Central memory CD8-positive, alpha-beta T cell (primary cell): ENCODE measurements around the gene ADAMTS14.

ENCODE experiments used
- ATAC-seq: fragments of 150-1000 bp; cut with Tn5 transposase; replicated peaks from 2 replicates; pipeline ENCODE4 v1.10.0; 2022; ENCODE audit warnings: mild to moderate bottlenecking, moderate FRiP score, moderate number of reproducible peaks; ENCODE audit not compliant: poor library complexity, severe bottlenecking; ENCODE audit errors: extremely low read depth
- DNase-seq, 2 donors: peaks; one replicate each; pipeline ENCODE4 v3.0.0; 2021; ENCODE audit warnings: low spot score in 2 of 2
- H3K27ac Mint-ChIP-seq: one replicate; pipeline ENCODE4 v1.8.0; 2022; ENCODE audit warnings: low read depth, mild to moderate bottlenecking, moderate library complexity, mixed read lengths
- H3K27me3 Mint-ChIP-seq: one replicate; pipeline ENCODE4 v1.8.0; 2022; ENCODE audit warnings: mixed read lengths
- H3K36me3 Mint-ChIP-seq: one replicate; pipeline ENCODE4 v1.8.0; 2022; ENCODE audit warnings: mild to moderate bottlenecking, moderate library complexity, mixed read lengths; ENCODE audit not compliant: insufficient read depth
- H3K4me1 Mint-ChIP-seq: one replicate; pipeline ENCODE4 v1.8.0; 2022; ENCODE audit warnings: mixed read lengths
- H3K4me3 Mint-ChIP-seq: one replicate; pipeline ENCODE4 v1.8.0; 2022; ENCODE audit warnings: mild to moderate bottlenecking, moderate library complexity, mixed read lengths
- H3K9me3 Mint-ChIP-seq: one replicate; pipeline ENCODE4 v1.8.0; 2022; ENCODE audit warnings: mixed read lengths

Gene ADAMTS14

DNA sequence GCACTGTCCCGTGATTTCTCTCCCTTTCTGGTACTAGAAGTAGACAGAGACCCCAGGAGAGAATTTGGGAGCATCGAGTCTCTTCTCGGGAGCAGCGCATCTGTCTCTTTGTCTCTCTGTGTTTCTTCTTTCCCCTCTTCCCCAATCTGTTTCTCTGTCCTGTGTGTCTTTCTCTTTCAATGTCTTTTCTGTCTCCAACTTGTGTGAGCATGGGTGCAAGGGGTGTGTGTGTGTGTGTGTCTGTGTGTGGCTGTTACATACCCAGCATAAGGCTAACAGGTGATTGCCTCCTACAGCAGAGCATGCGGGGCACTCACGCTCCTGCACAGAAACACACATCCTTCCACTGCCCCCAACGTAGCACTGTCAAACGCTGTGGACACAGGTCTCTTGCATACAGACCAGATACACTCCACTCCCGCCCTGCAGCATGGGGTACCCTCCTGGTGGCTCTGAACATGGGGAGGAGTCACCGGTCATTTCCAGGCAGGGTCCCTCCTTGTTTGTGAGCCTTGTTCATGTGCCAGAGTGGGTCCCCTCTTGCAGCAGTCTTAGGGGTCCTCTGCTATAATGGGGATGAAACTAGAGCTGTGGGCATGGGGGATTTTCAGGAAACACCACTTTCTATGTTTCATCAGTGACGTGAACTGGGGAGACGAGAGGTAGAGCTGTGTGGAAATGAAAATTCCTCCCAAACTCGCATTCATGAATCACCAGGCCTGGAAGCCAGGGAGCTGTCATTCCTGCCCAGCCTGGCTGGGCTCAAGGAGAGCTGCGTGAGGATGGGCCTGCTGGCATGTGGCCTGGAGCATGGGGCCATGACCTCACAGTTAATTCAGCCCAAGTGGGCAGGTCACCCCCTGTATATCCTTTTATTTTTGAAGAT, 980 bp downstream of the ADAMTS14 start:
- H3K9me3 Mint-ChIP-seq = no peaks in the 10 kb centered on the region
- no peak overlapping the region for H3K27ac Mint-ChIP-seq
- ATAC-seq = no peak
- H3K4me1 Mint-ChIP-seq = peaks cover 12% of the 10 kb centered on the region
- no peak for DNase-seq
- H3K27me3 Mint-ChIP-seq = peaks cover 62% of the 10 kb centered on the region
- no peaks in the 10 kb centered on the region for H3K36me3 Mint-ChIP-seq
- H3K4me3 Mint-ChIP-seq = peak overlapping the region; percentile 71

DNA sequence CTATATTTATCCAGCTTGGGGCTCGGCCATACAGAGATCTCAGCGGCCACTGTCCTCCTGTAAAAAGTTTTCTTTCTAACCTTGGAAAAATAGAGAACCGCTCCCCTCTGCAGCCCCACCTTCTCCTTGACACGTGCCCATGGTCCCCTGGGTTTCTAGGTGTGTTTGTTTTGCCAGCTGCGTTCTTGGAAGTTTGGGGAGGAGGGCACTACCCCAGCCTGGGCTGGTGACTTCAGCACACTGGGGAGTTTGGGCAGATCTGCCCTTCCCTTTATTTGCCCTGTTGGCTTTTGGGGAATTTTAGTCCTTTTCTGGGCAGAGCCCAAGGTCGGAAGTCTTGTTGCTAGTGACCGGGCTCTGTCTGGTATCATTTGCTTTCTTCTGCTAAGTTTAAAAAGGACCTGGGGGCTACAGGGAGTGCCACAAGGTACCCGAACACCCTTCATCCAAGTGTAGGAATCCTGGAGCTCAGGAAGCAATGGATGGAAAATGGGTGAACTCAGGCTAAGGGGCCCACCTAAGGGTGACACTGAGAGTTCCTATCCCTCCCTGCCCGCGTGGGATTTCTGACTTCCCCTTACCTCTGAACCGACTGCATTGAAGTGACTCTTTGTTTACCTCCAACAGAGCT, 1.7 kb downstream of the ADAMTS14 start:
- peaks cover 17% of the 10 kb centered on the region for H3K4me1 Mint-ChIP-seq
- DNase-seq (no peak), ATAC-seq (no peak)
- peaks cover 62% of the 10 kb centered on the region for H3K27me3 Mint-ChIP-seq
- H3K9me3 Mint-ChIP-seq = no peaks in the 10 kb centered on the region
- no peak overlapping the region for H3K27ac Mint-ChIP-seq
- no peak overlapping the region for H3K4me3 Mint-ChIP-seq
- no peaks in the 10 kb centered on the region for H3K36me3 Mint-ChIP-seq

DNA sequence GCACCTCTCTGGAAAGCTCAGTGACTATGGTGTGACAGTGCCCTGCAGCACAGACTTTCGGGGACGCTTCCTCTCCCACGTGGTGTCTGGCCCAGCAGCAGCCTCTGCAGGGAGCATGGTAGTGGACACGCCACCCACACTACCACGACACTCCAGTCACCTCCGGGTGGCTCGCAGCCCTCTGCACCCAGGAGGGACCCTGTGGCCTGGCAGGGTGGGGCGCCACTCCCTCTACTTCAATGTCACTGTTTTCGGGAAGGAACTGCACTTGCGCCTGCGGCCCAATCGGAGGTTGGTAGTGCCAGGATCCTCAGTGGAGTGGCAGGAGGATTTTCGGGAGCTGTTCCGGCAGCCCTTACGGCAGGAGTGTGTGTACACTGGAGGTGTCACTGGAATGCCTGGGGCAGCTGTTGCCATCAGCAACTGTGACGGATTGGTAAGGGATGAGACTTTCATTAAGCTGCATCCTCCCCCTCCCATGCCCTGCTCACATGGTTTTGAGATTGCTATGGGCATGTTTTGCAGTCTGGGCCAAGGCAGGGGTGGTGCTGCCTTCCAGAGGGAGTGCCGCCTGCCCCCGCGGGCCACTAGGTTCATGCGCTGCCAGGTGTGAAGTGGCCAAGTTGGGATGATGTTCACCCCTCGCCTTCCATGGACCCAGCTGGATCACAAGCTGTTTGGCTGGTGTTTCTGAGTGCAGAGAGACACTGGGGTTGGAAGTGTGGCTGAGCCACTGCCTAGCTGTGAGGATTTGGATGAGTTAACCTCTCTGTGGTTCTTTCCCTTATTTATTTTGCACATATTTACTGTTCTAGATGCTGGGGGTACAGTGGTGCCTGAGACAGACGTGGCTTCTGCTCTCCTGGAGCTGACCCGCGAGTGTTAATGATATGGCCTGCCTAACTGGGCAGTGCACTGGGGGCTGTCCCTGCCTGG, 2.5 kb downstream of the ADAMTS14 start:
- H3K27me3 Mint-ChIP-seq = peaks cover 59% of the 10 kb centered on the region
- no peak overlapping the region for H3K4me3 Mint-ChIP-seq
- no peaks in the 10 kb centered on the region for H3K9me3 Mint-ChIP-seq
- peaks cover 18% of the 10 kb centered on the region for H3K4me1 Mint-ChIP-seq
- H3K36me3 Mint-ChIP-seq = no peaks in the 10 kb centered on the region
- no peak for DNase-seq
- no peak for ATAC-seq
- no peak overlapping the region for H3K27ac Mint-ChIP-seq

DNA sequence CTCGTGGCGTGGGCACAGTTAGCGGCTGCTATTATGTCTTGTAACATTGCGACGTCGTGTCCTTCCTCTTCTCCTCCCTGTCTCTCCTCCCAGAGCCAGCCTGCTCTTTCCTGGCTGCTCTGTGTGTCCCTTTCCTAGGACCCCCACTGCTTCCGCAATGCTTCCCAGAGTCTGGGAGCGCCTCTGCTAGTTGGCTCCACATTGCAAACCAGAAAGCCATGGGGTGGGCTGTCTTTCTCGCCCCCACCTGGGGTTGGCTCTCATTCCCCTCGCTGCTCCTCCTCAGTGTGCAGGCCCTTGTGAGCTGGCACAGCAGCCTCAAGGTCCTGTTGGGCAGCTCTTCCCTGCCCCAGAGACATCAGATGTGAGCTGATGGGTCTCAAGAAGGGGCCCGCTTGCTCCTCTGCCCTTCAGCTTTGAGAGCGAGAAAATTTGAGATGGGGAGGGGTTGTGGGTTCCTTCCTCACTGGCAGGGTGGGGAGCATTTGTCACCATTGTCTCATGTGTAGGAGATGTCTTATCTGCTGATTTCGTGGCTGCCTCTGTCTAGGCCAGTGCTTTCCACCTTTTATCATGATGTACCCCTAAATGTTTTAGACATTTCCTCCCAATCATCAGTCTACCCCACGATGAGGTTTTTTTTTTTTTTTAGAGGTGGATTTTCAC, 3.3 kb downstream of the ADAMTS14 start:
- ATAC-seq (no peak), DNase-seq (no peak)
- no peak overlapping the region for H3K4me3 Mint-ChIP-seq
- peaks cover 18% of the 10 kb centered on the region for H3K4me1 Mint-ChIP-seq
- peaks cover 52% of the 10 kb centered on the region for H3K27me3 Mint-ChIP-seq
- no peak overlapping the region for H3K27ac Mint-ChIP-seq
- no peaks in the 10 kb centered on the region for H3K36me3 Mint-ChIP-seq
- H3K9me3 Mint-ChIP-seq = no peaks in the 10 kb centered on the region

DNA sequence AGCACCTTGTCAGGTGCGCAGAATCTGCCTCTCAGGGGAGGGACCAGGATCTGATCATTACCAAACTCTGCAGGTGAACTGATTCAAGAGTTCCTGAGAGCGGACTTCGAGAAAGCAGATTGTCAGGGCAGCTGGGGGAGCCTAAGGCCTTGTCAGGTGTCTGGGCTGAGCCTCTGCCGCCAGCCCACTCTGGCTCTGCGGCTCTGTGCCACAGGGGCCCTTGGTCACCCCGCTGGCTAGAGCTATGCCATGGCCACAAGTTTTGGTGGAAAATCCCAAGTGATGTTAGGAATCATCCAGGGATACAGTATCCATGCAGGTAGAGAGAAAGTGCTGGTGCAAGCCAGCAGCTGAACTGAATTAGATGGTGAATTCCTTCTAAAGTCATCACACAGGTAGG, 4.2 kb downstream of the ADAMTS14 start:
- H3K4me1 Mint-ChIP-seq = peaks cover 18% of the 10 kb centered on the region
- ATAC-seq = no peak
- no peak overlapping the region for H3K27ac Mint-ChIP-seq
- H3K4me3 Mint-ChIP-seq = no peak overlapping the region
- DNase-seq = no peak
- H3K36me3 Mint-ChIP-seq = no peaks in the 10 kb centered on the region
- H3K27me3 Mint-ChIP-seq = peaks cover 46% of the 10 kb centered on the region
- H3K9me3 Mint-ChIP-seq = no peaks in the 10 kb centered on the region

DNA sequence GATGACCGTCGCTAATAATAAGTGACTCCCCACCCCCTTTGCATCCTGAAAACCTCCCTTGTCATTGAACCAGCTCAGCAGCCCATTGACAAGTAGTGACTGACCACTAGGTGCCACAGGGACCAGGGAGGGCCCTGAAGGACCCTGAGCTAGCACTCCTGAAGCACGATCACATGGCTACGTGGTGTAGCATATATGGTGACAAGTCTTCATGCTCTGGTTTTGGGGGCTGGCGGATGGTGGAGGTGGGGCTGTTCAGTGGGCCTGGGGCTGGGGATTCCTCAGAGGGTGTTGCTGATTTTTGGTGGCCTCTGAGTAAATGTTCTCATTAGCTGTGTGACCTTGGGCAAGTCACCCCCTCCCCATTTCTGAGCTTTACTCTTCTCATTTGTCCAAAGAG, 4.7 kb downstream of the ADAMTS14 start:
- Mint-ChIP-seq H3K4me1 (peaks cover 18% of the 10 kb centered on the region), H3K9me3 (no peaks in the 10 kb centered on the region), H3K36me3 (no peaks in the 10 kb centered on the region), H3K27ac (no peak overlapping the region), H3K27me3 (peaks cover 41% of the 10 kb centered on the region), H3K4me3 (no peak overlapping the region)
- DNase-seq (no peak), ATAC-seq (no peak)

DNA sequence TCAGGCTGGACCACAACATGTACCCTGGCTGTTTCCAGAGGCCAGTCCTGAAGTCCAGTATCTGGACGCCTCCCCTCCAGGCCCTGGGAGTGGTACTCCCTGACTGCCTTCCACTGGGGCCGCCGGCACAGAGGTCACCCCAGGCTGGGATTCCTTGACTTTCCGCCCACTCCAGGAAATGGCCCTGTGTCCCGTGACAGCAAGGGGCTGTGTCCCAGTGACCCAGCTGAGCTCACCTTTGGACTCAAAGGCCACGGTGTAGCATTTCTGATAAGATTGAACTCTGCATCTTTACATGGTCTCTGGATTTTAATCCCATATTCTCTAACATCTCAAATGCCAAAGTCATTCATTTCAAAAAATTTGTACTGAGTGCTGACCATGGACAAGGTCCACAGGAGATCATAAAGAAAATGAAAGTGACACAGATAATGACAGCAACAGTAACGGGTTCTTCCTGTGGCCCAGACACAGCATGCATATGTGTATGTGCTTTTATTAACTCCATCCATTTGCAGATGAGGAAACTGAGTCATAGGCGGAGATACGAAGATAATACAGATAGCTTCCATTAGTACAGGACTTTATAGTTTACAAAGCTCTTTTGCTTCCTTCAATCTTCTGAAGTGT, 5.4 kb downstream of the ADAMTS14 start:
- Mint-ChIP-seq H3K27me3 (peaks cover 38% of the 10 kb centered on the region), H3K27ac (no peak overlapping the region)

DNA sequence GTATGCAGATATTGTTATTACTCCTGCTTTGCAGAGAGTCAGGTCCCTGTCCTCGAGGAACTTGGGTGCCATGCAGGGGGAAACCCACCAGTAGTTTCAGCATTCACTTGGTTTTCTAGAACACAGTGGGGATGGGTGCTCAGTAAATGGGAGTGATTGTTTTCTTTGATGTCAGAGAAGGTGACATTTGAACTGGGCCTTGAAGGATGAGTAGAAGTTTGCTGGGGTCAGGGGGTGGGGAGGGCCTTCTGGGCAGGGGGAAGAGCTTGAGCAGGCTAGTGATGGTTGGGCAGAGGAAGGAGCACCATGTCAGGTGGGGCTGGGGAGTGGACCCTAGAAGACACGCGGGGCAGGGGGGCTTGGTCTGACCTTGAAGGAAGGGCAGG, 5.9 kb downstream of the ADAMTS14 start:
- no peak overlapping the region for H3K27ac Mint-ChIP-seq
- no peak for ATAC-seq
- H3K9me3 Mint-ChIP-seq = no peaks in the 10 kb centered on the region
- H3K27me3 Mint-ChIP-seq = peaks cover 32% of the 10 kb centered on the region
- no peaks in the 10 kb centered on the region for H3K36me3 Mint-ChIP-seq
- H3K4me1 Mint-ChIP-seq = peaks cover 12% of the 10 kb centered on the region
- no peak overlapping the region for H3K4me3 Mint-ChIP-seq
- DNase-seq = no peak

More for the DNA sequence above, 5.4 kb downstream of the ADAMTS14 start:
- Mint-ChIP-seq H3K9me3 (no peaks in the 10 kb centered on the region), H3K36me3 (no peaks in the 10 kb centered on the region), H3K4me3 (no peak overlapping the region), H3K4me1 (peaks cover 17% of the 10 kb centered on the region)
- ATAC-seq (no peak), DNase-seq (no peak)

DNA sequence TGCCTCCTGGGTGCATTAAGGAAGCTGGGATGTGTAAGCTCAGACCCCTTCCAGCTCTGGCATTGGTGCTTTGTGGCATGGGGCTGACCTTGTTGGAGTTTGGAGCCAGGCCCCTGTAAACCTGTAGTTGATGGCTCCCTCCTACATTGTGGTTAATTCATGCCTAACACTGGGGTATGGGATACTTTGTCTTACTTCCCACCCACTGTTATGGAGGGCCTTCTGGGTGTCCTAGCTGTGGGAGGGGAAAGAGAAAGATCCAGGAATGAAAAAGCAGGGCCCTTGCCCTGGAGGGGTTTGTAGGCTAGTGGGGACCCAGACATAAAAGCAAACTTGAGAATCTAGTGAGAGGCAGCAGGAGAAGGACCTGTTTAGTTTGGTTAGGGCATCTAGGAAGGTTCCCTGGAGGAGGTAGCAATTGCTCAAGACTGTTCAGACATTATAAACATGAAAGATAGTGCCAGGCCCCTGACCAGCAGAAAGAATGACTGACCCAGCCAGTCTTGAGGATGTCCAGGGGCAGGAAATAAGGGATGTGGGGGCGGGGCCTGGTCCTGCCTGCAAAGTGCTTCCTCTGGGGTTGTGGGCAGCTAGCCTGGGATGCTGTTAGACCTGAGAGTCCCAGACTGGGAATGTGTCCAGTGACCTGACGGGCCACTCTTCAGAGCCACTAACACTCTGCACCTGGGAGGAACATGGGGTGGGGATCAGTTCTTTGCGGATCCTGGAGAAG, 6.6 kb downstream of the ADAMTS14 start:
- H3K4me1 Mint-ChIP-seq = peaks cover 11% of the 10 kb centered on the region
- no peak overlapping the region for H3K27ac Mint-ChIP-seq

DNA sequence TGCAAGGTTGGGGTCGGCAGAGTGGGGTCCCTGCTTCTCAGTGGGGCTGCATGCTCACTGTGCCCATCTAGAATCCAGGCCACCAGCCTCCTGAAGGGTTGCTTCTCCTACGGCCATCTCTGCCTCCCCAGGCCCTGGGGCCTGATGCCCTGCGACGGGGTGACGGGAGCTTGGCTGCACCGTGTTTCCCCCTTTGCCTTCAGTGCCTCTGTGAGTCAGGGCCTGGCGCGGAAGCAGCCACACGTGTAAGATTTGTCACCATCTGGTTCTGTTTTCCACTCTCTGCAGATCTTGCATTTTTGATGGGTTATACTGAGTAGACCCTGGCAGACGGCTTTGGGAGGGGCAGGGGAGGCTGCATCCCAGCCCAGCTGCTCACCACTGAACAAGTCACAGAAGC, 7.2 kb downstream of the ADAMTS14 start:
- DNase-seq = no peak
- ATAC-seq = no peak
- Mint-ChIP-seq H3K27ac (no peak overlapping the region), H3K4me1 (peaks cover 11% of the 10 kb centered on the region), H3K27me3 (peaks cover 20% of the 10 kb centered on the region), H3K9me3 (no peaks in the 10 kb centered on the region), H3K4me3 (no peak overlapping the region), H3K36me3 (no peaks in the 10 kb centered on the region)

More for the DNA sequence above, 6.6 kb downstream of the ADAMTS14 start:
- Mint-ChIP-seq H3K9me3 (no peaks in the 10 kb centered on the region), H3K36me3 (no peaks in the 10 kb centered on the region), H3K27me3 (peaks cover 26% of the 10 kb centered on the region), H3K4me3 (no peak overlapping the region)
- no peak for ATAC-seq
- no peak for DNase-seq

DNA sequence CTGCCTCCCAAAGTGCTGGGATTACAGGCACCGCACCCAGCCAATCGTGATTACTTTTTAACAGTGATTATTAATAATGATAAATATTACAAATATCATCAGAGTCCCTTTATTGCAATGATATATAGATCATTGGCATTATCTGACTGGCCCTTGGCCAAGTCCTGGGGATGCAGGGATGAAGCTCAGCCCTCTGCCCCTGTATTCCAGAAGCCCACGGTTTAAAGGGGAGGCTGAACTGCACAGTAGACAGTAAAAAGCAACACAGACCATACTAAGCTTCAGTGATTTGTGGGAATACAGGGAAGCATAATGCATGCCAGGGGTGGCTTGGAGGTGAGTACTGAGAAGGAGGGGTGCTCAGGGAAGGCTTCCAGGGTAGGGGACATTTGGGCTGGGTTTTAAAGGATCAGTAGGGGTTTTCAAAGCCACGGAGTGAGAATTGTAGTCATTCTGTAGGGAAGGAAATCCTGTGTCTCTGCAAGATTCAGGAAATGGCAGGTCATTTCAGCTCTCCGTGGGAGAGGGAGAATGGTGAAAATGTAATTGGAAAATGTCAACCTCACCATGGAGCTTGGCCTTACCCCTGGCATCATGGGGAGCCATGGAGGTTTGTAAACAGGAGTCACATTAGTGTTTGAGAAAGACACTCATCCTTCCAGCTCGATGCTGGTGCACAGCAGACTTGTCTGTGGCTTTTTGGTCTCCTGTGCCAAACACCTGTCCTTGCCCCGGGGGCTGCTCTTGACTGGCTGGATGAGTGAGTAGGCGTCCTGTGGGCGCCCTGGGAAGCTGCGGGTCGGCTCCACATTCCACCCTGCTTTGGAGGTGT, 8.8 kb downstream of the ADAMTS14 start:
- no peak for ATAC-seq
- peaks cover 11% of the 10 kb centered on the region for H3K4me1 Mint-ChIP-seq
- H3K9me3 Mint-ChIP-seq = no peaks in the 10 kb centered on the region
- H3K36me3 Mint-ChIP-seq = no peaks in the 10 kb centered on the region
- H3K4me3 Mint-ChIP-seq = no peak overlapping the region
- no peak overlapping the region for H3K27ac Mint-ChIP-seq
- H3K27me3 Mint-ChIP-seq = peaks cover 4% of the 10 kb centered on the region
- no peak for DNase-seq
